Measurements from ENCODE around the gene NKAIN2.

Gene NKAIN2

GRCh38 chr6:123803504-123804013 lies at the start of gene NKAIN2:
Gene NKAIN2, plus strand, starts transcription at chr6:123803865.
- DNase-seq: no peak

GRCh38 chr6:123759472-123759871 lies 44.2 kb upstream of the NKAIN2 start:
- DNase-seq: no peak

GRCh38 chr6:123763904-123764303 lies 39.8 kb upstream of the NKAIN2 start:
- no peak for DNase-seq

GRCh38 chr6:123764722-123765121 lies 38.9 kb upstream of the NKAIN2 start:
- no peak for DNase-seq

GRCh38 chr6:123768921-123769320 lies 34.7 kb upstream of the NKAIN2 start:
- no peak for DNase-seq

GRCh38 chr6:123769431-123769830 lies 34.2 kb upstream of the NKAIN2 start:
- no peak for DNase-seq

GRCh38 chr6:123770247-123770949 lies 33.3 kb upstream of the NKAIN2 start:
- no peak for DNase-seq

GRCh38 chr6:123771126-123771525 lies 32.5 kb upstream of the NKAIN2 start:
- DNase-seq: no peak

GRCh38 chr6:123777563-123777962 lies 26.1 kb upstream of the NKAIN2 start:
- DNase-seq: no peak

- no peak for DNase-seq
Observed at GRCh38 chr6:123780021-123780420, 23.6 kb upstream of the NKAIN2 start.

GRCh38 chr6:123784330-123784729 lies 19.3 kb upstream of the NKAIN2 start:
- DNase-seq: no peak

- DNase-seq: no peak
Observed at GRCh38 chr6:123785039-123785438, 18.6 kb upstream of the NKAIN2 start.

- no peak for DNase-seq
Observed at GRCh38 chr6:123788319-123788718, 15.3 kb upstream of the NKAIN2 start.

- no peak for DNase-seq
Observed at GRCh38 chr6:123794190-123794589, 9.5 kb upstream of the NKAIN2 start.

GRCh38 chr6:123794799-123795198 lies 8.9 kb upstream of the NKAIN2 start:
- no peak for DNase-seq

GRCh38 chr6:123801067-123801466 lies 2.6 kb upstream of the NKAIN2 start:
- no peak for DNase-seq

- DNase-seq: no peak
Observed at GRCh38 chr6:123802351-123802696, 1.3 kb upstream of the NKAIN2 start.

- peak; percentile 44 for DNase-seq
Observed at GRCh38 chr6:123802697-123803503, 765 bp upstream of the NKAIN2 start.

GRCh38 chr6:123804014-123804786 lies 535 bp downstream of the NKAIN2 start:
- no peak for DNase-seq

GRCh38 chr6:123804787-123805540 lies 1.3 kb downstream of the NKAIN2 start:
- no peak for DNase-seq

GRCh38 chr6:123805921-123806320 lies 2.3 kb downstream of the NKAIN2 start:
- no peak for DNase-seq

- no peak for DNase-seq
Observed at GRCh38 chr6:123806561-123806960, 2.9 kb downstream of the NKAIN2 start.

GRCh38 chr6:123808556-123808955 lies 4.9 kb downstream of the NKAIN2 start:
- peak; percentile 42 for DNase-seq

All from NCI-H2081 treated with DMSO at 0.1 percent for 48 hours (cell line).